C4-2B (cell line): Measurements from ENCODE around the gene ATG9B.
A peak's percentile ranks its signal among the peaks of the same experiment; 100 is the strongest.

Experiments used
- H3K27ac ChIP-seq: fragments of 450-650 bp; 2 replicates; pipeline ENCODE4 v1.5.1; 2017
- CTCF ChIP-seq: fragments of 450-650 bp; conservative IDR thresholded peaks from 2 replicates; pipeline ENCODE4 v1.5.1; 2017; ENCODE audit warnings: mild to moderate bottlenecking
- ZFX ChIP-seq: fragments of 450-650 bp; IDR thresholded peaks from 2 replicates; pipeline ENCODE4 v1.6.1; 2017

The ATG9B gene

GRCh38 chr7:151023232-151023631 lies 1.1 kb downstream of the ATG9B start:
- H3K27ac ChIP-seq = no peak overlapping the region
- TF ChIP-seq CTCF = no peak
- TF ChIP-seq ZFX = no peak

DNA sequence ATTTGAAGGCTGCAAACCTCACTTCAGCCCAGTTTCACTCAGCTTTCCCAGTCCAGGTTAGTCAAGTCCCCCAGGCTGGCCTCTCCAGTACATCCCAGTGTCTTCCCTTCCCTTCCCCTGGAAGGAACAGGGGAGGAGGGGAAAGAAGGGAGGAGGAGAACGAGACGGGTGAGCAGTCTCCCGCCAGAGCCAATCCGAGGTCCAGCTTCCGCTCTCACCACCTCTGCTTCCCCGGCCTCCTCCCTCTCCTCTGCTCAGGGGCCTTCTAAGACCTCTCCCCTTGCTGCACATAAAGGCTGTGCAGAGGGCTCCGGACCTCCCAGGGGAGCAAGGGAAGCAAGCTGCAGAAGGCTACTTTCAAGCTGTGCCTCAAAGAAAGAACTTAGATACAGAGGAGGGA lies 4.1 kb downstream of the ATG9B start:
- TF ChIP-seq CTCF = no peak
- no peak overlapping the region; the same call in 1 of the 2 replicates for H3K27ac ChIP-seq

DNA sequence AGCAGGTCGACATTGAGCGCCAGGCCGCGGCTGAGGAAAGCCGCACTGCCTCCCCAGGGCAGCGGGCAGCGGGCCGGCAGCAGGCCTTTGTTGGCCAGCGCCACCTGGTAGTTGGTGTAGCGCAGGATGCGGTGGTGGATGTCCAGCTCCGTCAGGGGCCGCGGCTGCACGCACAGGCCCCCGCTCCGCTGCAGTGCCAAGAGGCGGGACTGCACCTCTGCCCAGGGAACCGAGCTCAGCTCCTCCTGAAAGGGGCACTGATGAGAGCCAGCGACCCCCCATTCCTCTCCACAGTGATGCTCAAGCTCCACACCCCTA lies 5.2 kb downstream of the ATG9B start:
- H3K27ac ChIP-seq = peak overlapping the region; percentile 92
- TF ChIP-seq CTCF (no peak), ZFX (peak; percentile 23; the same call in 1 of the 2 replicates)

- peak overlapping the region; percentile 92 for H3K27ac ChIP-seq
Measured at GRCh38 chr7:151018421-151019129, 5.7 kb downstream of the ATG9B start.

GRCh38 chr7:151017953-151018420 lies 6.3 kb downstream of the ATG9B start:
- H3K27ac ChIP-seq = peak overlapping the region; percentile 92
- TF ChIP-seq CTCF (peak; percentile 100), ZFX (no peak)

More at GRCh38 chr7:151018421-151019129, 5.7 kb downstream of the ATG9B start:
- TF ChIP-seq CTCF = peak; percentile 71
- TF ChIP-seq ZFX = peak; percentile 85; the same call in 1 of the 2 replicates

GRCh38 chr7:151017370-151017952 lies 6.8 kb downstream of the ATG9B start:
- peak overlapping the region; percentile 92 for H3K27ac ChIP-seq
- no peak for TF ChIP-seq ZFX
- TF ChIP-seq CTCF = no peak

DNA sequence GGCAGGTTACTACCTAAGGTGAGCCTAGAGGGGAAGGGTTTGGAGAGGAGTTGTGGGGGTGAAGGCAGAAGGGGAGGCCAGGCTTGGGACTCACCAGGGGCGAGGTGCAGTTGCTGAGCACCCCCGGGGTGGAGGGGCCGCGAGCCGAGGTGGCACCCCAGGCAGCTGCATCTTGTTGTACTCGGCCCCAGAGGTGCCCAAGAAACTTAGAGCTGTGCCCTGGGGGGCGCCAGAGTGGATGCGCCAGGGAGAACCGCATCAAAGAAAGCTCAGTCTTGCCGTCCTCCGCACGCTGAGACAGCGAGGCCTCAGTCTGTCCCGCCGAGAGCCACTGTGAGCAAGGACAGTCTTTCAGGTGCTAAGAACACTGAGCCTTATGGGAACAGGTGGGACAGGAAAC lies 7.4 kb downstream of the ATG9B start:
- H3K27ac ChIP-seq = peak overlapping the region; percentile 92
- TF ChIP-seq ZFX (no peak), CTCF (no peak)
